ENCODE results near the gene ADAMTSL1. TPM values are rescaled to one million over a fixed set of nuclear protein-coding genes. Genes with fewer than 3 reads are reported as not detected.

ADAMTSL1 gene
- total and polyA plus RNA-seq, 2 experiments from 2014 or later, result 2.3 to 5.0 TPM

DNA sequence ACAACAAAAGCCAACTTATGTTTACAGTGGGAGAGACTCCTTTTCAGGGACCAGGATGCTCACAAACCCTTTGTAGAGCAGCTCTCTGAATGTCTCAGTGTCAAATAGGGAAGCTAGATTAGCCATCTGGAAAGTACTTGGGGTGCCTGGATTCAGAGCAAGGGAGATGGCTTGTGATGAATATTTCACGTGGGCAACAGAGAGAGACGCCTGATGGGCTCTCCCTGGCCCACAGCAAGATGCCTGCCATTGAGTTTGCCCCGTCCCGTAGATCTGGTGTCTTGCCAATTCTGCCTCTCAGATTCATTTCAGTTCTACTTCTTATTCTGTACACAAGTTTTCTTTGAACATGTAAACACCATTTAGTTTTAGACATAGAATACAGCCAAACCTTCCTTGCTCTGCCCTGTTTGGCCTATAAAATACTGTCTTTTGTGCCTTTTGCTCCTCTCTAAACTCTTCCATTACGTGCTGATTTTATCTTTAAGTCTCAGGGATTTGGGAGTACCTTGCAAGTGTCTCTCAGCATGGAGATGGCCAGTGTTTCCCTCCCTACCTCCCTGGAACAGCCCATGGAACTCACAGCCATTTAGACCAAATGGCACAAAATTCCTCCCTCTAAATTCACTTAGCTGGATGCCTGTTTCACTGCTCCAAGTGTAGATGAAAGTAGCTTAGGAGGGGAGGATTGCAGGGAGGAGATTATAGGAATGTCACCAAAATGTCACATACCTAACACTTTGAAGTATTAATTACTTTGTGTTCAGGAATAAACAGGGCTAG is 324.7 kb downstream of the ADAMTSL1 start:
- no peaks in the 10 kb centered on the region for H3K4me1 ChIP-seq (ENCODE audit: insufficient read depth)
- H3F3A ChIP-seq (replicated peaks; ENCODE audit: low read depth), result no peaks in the 10 kb centered on the region
- H3K9me2 ChIP-seq (ENCODE audit: insufficient read depth), result no peaks in the 10 kb centered on the region
- Mint-ChIP-seq H3K27me3 (ENCODE audit: insufficient read depth, low read depth, poor library complexity) (no peaks in the 10 kb centered on the region), H3K4me3 (no peak overlapping the region), H3K9me3 (no peaks in the 10 kb centered on the region), H3K36me3 (ENCODE audit: low read depth) (no peaks in the 10 kb centered on the region), H3K27ac (no peak overlapping the region; the same call in 1 of the 2 replicates), H3K4me1 (peaks cover 7% of the 10 kb centered on the region)
- H2AFZ ChIP-seq, result no peak overlapping the region
- H3K27me3 ChIP-seq (ENCODE audit: insufficient read depth), result no peaks in the 10 kb centered on the region
- TF ChIP-seq NANOG (IDR thresholded peaks at IDR 0.05; ENCODE audit: borderline replicate concordance), result no peak
- TF ChIP-seq, protein P1, sequence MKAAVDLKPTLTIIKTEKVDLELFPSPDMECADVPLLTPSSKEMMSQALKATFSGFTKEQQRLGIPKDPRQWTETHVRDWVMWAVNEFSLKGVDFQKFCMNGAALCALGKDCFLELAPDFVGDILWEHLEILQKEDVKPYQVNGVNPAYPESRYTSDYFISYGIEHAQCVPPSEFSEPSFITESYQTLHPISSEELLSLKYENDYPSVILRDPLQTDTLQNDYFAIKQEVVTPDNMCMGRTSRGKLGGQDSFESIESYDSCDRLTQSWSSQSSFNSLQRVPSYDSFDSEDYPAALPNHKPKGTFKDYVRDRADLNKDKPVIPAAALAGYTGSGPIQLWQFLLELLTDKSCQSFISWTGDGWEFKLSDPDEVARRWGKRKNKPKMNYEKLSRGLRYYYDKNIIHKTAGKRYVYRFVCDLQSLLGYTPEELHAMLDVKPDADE (IDR thresholded peaks at IDR 0.05), result no peak
- H3K4me3 ChIP-seq, result no peak overlapping the region
- H3K27ac ChIP-seq (ENCODE audit: low read depth), result peak overlapping the region; percentile 27; the same call in 1 of the 2 replicates
- ATAC-seq (no peak), DNase-seq (ENCODE audit: low spot score) (no peak)
- H3K79me2 ChIP-seq (replicated peaks; ENCODE audit: insufficient read depth), result no peaks in the 10 kb centered on the region
- no peak overlapping the region for H3K4me2 ChIP-seq
- H3K36me3 ChIP-seq (ENCODE audit: insufficient read depth), result no peaks in the 10 kb centered on the region
- no peaks in the 10 kb centered on the region for H4K20me1 ChIP-seq (replicated peaks; ENCODE audit: insufficient read depth)

DNA sequence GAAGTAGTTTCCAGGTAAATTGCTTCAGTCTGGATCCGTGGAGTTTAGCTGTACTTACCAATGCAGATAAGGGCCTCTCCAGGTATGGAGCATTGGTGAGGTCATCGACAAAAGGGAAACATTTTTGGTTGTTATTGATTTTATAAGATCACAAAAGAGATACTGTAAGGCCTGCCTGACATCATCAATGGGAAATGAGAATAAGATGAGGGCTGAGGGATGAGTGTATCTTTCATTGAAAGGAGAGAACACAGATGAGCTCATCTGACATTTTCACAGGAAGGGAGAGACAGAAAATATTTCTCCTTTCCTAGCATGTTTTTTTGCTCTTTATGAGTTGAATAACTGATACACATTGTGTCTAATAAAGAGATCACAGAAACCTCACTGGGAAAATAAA is 325.5 kb downstream of the ADAMTSL1 start:
- Mint-ChIP-seq H3K27ac (peak overlapping the region; percentile 19; the same call in 1 of the 2 replicates), H3K4me1 (peaks cover 7% of the 10 kb centered on the region), H3K27me3 (ENCODE audit: insufficient read depth, low read depth, poor library complexity) (no peaks in the 10 kb centered on the region), H3K36me3 (ENCODE audit: low read depth) (no peaks in the 10 kb centered on the region), H3K4me3 (no peak overlapping the region), H3K9me3 (no peaks in the 10 kb centered on the region)
- Histone ChIP-seq H3K79me2 (replicated peaks; ENCODE audit: insufficient read depth) (no peaks in the 10 kb centered on the region), H3K36me3 (ENCODE audit: insufficient read depth) (no peaks in the 10 kb centered on the region), H4K20me1 (replicated peaks; ENCODE audit: insufficient read depth) (no peaks in the 10 kb centered on the region), H3K9me2 (ENCODE audit: insufficient read depth) (no peaks in the 10 kb centered on the region), H3K27me3 (ENCODE audit: insufficient read depth) (no peaks in the 10 kb centered on the region), H2AFZ (no peak overlapping the region), H3K4me2 (no peak overlapping the region), H3K4me3 (no peak overlapping the region), H3K27ac (ENCODE audit: low read depth) (peak overlapping the region; percentile 27; the same call in 1 of the 2 replicates), H3F3A (replicated peaks; ENCODE audit: low read depth) (no peaks in the 10 kb centered on the region), H3K4me1 (ENCODE audit: insufficient read depth) (no peaks in the 10 kb centered on the region)
- DNase-seq (ENCODE audit: low spot score), result no peak
- no peak for ATAC-seq
- TF ChIP-seq NANOG (IDR thresholded peaks at IDR 0.05; ENCODE audit: borderline replicate concordance) (no peak), STAT1 (IDR thresholded peaks at IDR 0.05; ENCODE audit: unreplicated experiment) (no peak), EZH2 (IDR thresholded peaks at IDR 0.05; ENCODE audit: low read depth, unreplicated experiment) (no peak), CREB1 (CRISPR knock-in tag; IDR thresholded peaks at IDR 0.05; ENCODE audit: low read depth) (no peak), ZNF114 (CRISPR knock-in tag; IDR thresholded peaks at IDR 0.05) (no peak), POLR2AphosphoS5 (IDR thresholded peaks at IDR 0.05; ENCODE audit: low read depth) (no peak), EZH2phosphoT487 (IDR thresholded peaks at IDR 0.05; ENCODE audit: unreplicated experiment) (no peak), JUNB (IDR thresholded peaks at IDR 0.05; ENCODE audit: unreplicated experiment) (no peak)
- TF ChIP-seq, protein P2, sequence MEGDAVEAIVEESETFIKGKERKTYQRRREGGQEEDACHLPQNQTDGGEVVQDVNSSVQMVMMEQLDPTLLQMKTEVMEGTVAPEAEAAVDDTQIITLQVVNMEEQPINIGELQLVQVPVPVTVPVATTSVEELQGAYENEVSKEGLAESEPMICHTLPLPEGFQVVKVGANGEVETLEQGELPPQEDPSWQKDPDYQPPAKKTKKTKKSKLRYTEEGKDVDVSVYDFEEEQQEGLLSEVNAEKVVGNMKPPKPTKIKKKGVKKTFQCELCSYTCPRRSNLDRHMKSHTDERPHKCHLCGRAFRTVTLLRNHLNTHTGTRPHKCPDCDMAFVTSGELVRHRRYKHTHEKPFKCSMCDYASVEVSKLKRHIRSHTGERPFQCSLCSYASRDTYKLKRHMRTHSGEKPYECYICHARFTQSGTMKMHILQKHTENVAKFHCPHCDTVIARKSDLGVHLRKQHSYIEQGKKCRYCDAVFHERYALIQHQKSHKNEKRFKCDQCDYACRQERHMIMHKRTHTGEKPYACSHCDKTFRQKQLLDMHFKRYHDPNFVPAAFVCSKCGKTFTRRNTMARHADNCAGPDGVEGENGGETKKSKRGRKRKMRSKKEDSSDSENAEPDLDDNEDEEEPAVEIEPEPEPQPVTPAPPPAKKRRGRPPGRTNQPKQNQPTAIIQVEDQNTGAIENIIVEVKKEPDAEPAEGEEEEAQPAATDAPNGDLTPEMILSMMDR (conservative IDR thresholded peaks at IDR 0.05; ENCODE audit: low read depth in 2 of 2), result no peak
- TF ChIP-seq, protein P1 (IDR thresholded peaks at IDR 0.05), result no peak
- TF ChIP-seq, protein P3, sequence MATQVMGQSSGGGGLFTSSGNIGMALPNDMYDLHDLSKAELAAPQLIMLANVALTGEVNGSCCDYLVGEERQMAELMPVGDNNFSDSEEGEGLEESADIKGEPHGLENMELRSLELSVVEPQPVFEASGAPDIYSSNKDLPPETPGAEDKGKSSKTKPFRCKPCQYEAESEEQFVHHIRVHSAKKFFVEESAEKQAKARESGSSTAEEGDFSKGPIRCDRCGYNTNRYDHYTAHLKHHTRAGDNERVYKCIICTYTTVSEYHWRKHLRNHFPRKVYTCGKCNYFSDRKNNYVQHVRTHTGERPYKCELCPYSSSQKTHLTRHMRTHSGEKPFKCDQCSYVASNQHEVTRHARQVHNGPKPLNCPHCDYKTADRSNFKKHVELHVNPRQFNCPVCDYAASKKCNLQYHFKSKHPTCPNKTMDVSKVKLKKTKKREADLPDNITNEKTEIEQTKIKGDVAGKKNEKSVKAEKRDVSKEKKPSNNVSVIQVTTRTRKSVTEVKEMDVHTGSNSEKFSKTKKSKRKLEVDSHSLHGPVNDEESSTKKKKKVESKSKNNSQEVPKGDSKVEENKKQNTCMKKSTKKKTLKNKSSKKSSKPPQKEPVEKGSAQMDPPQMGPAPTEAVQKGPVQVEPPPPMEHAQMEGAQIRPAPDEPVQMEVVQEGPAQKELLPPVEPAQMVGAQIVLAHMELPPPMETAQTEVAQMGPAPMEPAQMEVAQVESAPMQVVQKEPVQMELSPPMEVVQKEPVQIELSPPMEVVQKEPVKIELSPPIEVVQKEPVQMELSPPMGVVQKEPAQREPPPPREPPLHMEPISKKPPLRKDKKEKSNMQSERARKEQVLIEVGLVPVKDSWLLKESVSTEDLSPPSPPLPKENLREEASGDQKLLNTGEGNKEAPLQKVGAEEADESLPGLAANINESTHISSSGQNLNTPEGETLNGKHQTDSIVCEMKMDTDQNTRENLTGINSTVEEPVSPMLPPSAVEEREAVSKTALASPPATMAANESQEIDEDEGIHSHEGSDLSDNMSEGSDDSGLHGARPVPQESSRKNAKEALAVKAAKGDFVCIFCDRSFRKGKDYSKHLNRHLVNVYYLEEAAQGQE (IDR thresholded peaks at IDR 0.05; ENCODE audit: unreplicated experiment), result no peak
